SJSA1 (cell line): ENCODE measurements around the gene CACNA1C. TPM values are rescaled to one million over a fixed set of nuclear protein-coding genes. Genes with fewer than 3 reads are reported as not detected.

Source experiments
- DNase-seq, 2 experiments: peaks; one replicate each; pipeline ENCODE4 v3.0.0-alpha.2; 2015 to 2020; ENCODE audit warnings: low spot score in 2 of 2, low read depth in 1 of 2
- H3K27ac ChIP-seq: fragments of 250-450 bp; sonication (Bioruptor Pico); 2 replicates; pipeline ENCODE4 v1.5.1; 2020; ENCODE audit warnings: mild to moderate bottlenecking, moderate library complexity
- H3K27me3 ChIP-seq: fragments of 250-450 bp; sonication (Bioruptor Pico); replicated peaks from 2 replicates; pipeline ENCODE4 v1.5.1; 2020; ENCODE audit warnings: mild to moderate bottlenecking, moderate library complexity
- H3K36me3 ChIP-seq: fragments of 250-450 bp; sonication (Bioruptor Pico); 2 replicates; pipeline ENCODE4 v1.5.1; 2020; ENCODE audit warnings: mild to moderate bottlenecking
- H3K4me1 ChIP-seq: fragments of 250-450 bp; sonication (Bioruptor Pico); replicated peaks from 2 replicates; pipeline ENCODE4 v1.6.1; 2021; ENCODE audit warnings: mild to moderate bottlenecking
- H3K4me3 ChIP-seq: fragments of 250-450 bp; sonication (Bioruptor Pico); 2 replicates; pipeline ENCODE4 v1.5.1; 2020; ENCODE audit warnings: mild to moderate bottlenecking
- H3K9me3 ChIP-seq: fragments of 250-450 bp; sonication (Bioruptor Pico); replicated peaks from 2 replicates; pipeline ENCODE4 v1.5.1; 2020; ENCODE audit warnings: mild to moderate bottlenecking
- total RNA-seq: library from RNA; depleted of rRNA; stranded (reverse); fragments of >200 nt; shearing (Covaris generic); gene quantifications from 2 replicates; pipeline ENCODE4 v1.2.3, GENCODE V29; 2014

CACNA1C gene
- total RNA-seq, 1 experiment from 2014 or later = 6.1 TPM

DNA sequence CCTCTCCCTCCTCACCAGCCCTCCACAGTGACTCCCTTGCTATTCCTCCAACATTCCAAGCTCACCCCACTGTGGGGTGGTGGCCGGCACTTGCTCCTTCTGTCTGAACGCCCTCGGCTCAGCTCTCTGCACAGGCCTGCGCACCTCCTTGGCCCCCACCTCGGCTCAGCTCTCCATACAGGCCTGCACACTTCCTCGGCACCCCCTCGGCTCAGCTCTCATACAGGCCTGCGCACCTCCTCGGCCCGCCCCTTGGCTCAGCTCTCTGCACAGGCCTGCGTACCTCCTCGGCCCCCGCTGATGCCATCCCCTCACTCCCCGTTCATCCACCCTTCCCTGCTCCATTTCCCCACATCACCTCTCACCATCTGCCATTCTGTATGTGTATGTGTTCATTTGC is 409.3 kb downstream of the CACNA1C start:
- Histone ChIP-seq H3K9me3 (no peaks in the 10 kb centered on the region), H3K4me1 (no peaks in the 10 kb centered on the region), H3K27me3 (no peaks in the 10 kb centered on the region), H3K27ac (no peak overlapping the region), H3K36me3 (0 out of 2 replicates have a peak, but pooled peaks cover 4% of the 10 kb centered on the region), H3K4me3 (no peak overlapping the region)
- no peak for DNase-seq

DNA sequence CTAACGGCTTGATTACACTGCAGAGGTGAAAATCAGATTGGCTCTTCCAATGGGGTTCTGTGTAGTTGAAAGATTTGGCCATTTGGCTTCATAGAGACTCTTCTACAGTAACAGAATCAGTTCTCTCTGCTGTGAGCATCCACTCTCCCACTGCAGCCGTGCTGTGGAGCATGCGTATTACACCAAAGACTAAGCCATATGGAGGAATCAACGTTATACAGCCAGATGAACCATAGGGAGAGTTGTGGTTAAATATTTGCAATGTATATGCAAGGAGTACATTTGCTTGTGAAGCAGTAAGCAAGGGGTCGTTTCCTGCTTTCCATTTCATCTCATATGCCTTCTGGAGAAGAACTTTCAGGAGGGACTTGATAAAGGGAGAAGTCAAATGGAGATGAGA is 410.9 kb downstream of the CACNA1C start:
- DNase-seq = no peak
- 0 out of 2 replicates have a peak, but pooled peaks cover 4% of the 10 kb centered on the region for H3K36me3 ChIP-seq
- H3K4me3 ChIP-seq = no peak overlapping the region
- no peaks in the 10 kb centered on the region for H3K4me1 ChIP-seq
- H3K27me3 ChIP-seq = no peaks in the 10 kb centered on the region
- H3K9me3 ChIP-seq = no peaks in the 10 kb centered on the region
- H3K27ac ChIP-seq = no peak overlapping the region

DNA sequence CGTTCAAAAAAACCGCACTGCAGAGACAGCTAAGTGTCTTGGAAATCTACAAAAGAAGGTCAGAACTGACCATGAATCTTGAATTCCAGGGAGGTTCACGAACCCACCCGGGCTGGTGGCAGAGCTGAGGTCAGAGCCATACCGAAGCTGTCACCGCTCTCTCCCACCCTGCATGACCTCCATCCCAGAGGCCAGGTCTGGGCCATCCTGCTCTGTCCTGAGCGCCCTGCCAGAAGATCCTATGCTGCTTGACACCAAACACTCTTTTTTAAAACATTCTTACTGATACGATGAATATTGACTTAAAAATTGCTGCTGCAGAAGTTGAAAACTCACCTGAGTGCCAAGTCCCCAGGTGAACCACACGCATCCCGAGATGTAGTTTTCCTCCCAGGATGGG is 412.9 kb downstream of the CACNA1C start:
- DNase-seq = no peak
- Histone ChIP-seq H3K36me3 (no peaks in the 10 kb centered on the region), H3K4me1 (no peaks in the 10 kb centered on the region), H3K27me3 (no peaks in the 10 kb centered on the region), H3K9me3 (no peaks in the 10 kb centered on the region), H3K4me3 (no peak overlapping the region), H3K27ac (no peak overlapping the region)

DNA sequence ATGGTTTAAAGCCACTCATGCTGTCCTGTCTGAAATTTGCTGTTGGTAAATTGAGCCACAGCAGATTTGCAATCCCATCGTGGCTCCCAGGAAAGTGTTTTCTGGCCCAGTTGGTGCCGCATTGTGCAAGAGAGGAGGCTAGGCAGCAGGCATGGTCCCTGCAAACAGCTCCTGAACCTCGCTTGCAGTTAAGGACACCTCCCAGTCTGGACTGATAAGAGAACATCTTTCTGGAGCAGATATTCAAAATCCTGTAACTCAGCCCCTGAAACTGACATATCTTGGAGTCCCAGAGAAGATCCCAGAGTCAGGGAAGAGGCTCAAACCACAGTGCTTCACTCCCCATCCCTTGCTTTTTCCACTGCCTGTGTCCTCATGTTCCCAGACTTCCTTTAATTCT is 413.4 kb downstream of the CACNA1C start:
- Histone ChIP-seq H3K4me1 (no peaks in the 10 kb centered on the region), H3K9me3 (no peaks in the 10 kb centered on the region), H3K27ac (no peak overlapping the region), H3K27me3 (no peaks in the 10 kb centered on the region), H3K36me3 (no peaks in the 10 kb centered on the region), H3K4me3 (no peak overlapping the region)
- no peak for DNase-seq

DNA sequence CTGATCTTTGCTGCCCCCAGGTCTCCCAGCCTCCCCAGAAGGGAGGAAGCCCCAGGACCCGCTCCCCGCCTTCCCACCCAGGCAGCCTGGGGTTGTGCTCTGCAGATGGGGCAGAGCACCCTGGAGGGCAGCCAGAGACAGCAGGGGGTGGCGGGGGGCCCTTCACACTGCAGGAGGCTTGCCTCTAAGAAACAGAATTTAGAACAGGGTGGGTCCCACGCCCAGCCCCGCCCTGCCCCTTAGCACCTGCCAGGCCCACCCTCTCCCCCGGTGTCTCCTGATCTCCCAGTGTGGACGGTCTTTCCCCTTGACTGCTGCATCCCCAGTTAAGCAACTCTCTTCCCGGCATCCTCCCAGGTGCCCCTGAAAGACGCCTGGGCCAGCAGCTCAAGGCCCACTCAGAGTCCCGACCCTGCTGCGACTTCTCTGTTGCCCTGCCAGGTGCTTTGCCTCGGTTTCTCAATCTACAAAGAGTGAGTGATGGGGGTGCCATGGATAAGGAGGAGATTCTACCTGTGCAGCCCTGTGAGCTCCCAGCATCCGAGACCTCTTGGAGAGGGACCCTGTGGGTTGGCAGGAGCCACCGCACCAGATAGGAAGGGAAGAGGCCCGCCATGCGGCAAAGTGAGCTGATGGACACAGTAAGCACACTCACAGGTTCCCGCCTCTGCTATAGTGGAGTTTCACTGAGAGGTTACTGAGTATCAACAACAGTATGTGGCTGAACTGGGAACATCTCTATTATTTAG is 414.8 kb downstream of the CACNA1C start:
- Histone ChIP-seq H3K36me3 (no peaks in the 10 kb centered on the region), H3K27ac (no peak overlapping the region), H3K4me1 (no peaks in the 10 kb centered on the region), H3K27me3 (no peaks in the 10 kb centered on the region), H3K4me3 (no peak overlapping the region), H3K9me3 (no peaks in the 10 kb centered on the region)
- DNase-seq = no peak

DNA sequence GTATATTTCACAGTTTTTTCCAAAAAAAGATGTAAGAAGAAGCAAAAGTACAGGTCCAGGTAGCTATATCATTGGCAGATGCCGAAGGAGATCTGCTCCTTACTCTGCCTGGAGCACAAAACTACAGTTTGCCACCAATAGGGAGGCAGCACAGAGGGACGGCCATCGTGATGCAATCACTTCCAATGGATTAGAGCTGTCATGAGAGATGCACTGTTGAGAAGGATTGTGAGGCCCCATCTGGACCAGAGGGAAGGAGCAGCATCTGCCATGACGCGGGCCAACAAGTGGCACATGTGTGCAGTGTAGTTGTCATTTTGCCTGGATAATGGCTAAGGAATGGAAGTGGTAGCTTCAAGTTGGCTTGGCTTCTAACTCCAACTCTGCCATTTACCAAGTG is 423.2 kb downstream of the CACNA1C start:
- H3K9me3 ChIP-seq = no peaks in the 10 kb centered on the region
- DNase-seq = no peak
- no peak overlapping the region for H3K27ac ChIP-seq
- no peaks in the 10 kb centered on the region for H3K4me1 ChIP-seq
- no peaks in the 10 kb centered on the region for H3K36me3 ChIP-seq
- no peak overlapping the region for H3K4me3 ChIP-seq
- H3K27me3 ChIP-seq = no peaks in the 10 kb centered on the region

DNA sequence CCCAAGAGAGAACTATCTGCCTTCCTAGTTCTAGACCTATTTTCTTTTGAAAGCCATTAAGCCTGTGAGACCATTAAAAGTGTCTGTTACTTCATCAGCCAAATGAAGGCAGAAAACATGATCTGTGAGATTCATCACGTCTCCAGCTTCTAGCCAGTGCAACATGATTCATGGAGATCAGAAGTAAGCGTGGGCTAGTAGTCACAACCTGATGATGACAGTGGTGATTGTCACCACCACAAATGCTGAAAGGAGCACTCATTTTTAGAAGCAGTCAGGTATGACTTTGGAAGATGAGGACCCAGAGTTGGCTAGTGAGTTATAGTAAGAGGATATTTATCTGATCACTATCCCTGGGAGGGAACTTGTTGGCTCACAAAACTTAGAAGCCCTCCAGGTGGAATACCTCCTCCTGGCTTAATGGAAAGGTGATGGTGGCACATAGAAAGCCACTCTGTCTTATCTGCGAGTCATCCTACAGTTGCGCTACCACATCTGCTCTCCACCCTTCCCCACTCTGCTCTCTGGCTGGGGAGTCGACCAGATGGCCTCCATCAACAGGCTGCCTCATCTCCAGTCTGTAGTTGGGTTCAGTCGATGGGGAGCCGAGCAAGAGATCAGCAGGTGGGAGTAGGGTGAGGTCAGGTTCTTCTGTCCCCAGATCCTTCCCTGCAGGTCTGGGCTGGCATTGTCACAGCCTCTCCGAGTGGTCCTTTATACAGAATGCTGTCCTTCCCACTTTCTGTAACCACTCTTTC is 424.4 kb downstream of the CACNA1C start:
- no peaks in the 10 kb centered on the region; the same call in 1 of the 2 replicates for H3K36me3 ChIP-seq
- H3K9me3 ChIP-seq = no peaks in the 10 kb centered on the region
- H3K27me3 ChIP-seq = no peaks in the 10 kb centered on the region
- H3K4me1 ChIP-seq = no peaks in the 10 kb centered on the region
- no peak for DNase-seq
- H3K27ac ChIP-seq = no peak overlapping the region
- H3K4me3 ChIP-seq = no peak overlapping the region

DNA sequence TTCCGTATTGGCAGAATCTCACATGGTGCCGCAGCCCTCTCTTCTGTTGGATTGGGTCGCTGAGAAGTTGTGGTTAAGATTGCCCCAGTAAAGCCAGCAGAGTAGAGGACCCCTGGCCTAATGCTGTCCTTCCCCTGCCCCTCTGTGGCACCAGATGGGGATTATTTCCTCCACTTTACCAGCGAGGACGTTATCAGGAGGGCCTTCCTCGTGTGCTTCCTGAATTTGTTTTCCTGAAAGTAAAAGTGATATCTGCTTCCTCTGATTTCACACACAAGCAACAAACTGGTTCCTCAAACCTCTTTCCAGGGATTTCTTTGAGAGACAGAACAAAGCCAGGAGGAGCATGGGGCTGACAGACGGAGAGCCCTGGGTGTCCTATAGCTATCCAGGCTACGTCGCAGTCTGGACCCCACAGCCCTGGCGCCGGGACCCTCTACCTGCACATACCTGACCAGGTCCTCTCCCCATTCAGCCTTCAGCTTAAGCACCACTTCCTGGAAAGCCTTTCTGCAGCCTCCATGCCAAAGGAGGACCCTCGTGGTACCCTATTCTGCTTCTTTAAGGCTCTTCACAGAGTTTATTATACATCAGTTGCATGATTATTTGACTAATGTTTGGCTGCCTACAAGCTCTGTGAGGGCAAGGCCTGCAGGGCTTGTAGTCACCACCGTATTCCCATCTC is 427.2 kb downstream of the CACNA1C start:
- Histone ChIP-seq H3K27ac (no peak overlapping the region), H3K4me1 (no peaks in the 10 kb centered on the region), H3K27me3 (no peaks in the 10 kb centered on the region), H3K9me3 (no peaks in the 10 kb centered on the region), H3K4me3 (no peak overlapping the region), H3K36me3 (no peaks in the 10 kb centered on the region; the same call in 1 of the 2 replicates)
- no peak for DNase-seq

DNA sequence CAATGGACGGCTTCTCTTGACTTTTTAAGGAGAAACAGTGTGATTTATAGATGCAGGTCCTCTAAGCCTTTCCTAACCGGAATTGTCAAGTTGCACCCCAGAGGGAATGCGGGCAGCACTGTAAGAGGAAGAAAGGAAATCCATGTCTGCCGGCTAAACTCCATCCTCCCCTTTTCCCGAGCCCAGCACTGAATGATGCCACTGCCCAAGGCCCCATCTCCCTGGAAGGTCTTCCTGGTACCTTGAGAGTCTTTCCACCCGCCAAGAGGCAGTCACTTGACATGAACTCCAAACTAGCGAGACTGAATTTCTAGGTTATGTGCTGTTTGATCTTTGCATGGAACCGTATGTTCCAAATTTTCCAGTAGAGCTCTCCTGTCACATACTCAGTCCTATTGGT is 428.6 kb downstream of the CACNA1C start:
- no peaks in the 10 kb centered on the region; the same call in 1 of the 2 replicates for H3K36me3 ChIP-seq
- no peak overlapping the region for H3K27ac ChIP-seq
- no peak overlapping the region for H3K4me3 ChIP-seq
- DNase-seq = no peak
- H3K9me3 ChIP-seq = no peaks in the 10 kb centered on the region
- H3K27me3 ChIP-seq = no peaks in the 10 kb centered on the region
- no peaks in the 10 kb centered on the region for H3K4me1 ChIP-seq

DNA sequence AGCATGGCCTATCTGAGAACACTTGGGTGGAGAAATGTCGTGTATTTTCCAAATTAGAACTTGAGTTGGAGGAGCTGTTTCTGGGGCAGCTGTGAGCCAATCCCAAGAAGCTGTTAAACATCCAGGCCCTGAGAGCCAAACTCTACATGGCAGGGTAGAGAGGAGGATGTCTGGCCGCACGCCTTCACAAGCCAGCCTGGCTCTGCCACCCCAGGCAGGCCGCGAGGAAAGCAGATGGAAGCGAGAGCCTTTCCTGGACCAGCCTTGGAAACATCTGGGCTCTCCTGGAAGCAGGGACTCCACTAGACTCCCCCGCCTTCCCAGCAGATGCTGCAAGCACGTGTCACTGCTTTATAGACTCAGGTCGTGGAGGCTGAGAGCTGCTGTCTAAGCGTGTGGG is 429.2 kb downstream of the CACNA1C start:
- no peak overlapping the region for H3K27ac ChIP-seq
- no peaks in the 10 kb centered on the region; the same call in none of the 2 replicates for H3K36me3 ChIP-seq
- no peak overlapping the region for H3K4me3 ChIP-seq
- H3K27me3 ChIP-seq = no peaks in the 10 kb centered on the region
- peaks cover 1% of the 10 kb centered on the region for H3K4me1 ChIP-seq
- no peaks in the 10 kb centered on the region for H3K9me3 ChIP-seq
- no peak for DNase-seq

DNA sequence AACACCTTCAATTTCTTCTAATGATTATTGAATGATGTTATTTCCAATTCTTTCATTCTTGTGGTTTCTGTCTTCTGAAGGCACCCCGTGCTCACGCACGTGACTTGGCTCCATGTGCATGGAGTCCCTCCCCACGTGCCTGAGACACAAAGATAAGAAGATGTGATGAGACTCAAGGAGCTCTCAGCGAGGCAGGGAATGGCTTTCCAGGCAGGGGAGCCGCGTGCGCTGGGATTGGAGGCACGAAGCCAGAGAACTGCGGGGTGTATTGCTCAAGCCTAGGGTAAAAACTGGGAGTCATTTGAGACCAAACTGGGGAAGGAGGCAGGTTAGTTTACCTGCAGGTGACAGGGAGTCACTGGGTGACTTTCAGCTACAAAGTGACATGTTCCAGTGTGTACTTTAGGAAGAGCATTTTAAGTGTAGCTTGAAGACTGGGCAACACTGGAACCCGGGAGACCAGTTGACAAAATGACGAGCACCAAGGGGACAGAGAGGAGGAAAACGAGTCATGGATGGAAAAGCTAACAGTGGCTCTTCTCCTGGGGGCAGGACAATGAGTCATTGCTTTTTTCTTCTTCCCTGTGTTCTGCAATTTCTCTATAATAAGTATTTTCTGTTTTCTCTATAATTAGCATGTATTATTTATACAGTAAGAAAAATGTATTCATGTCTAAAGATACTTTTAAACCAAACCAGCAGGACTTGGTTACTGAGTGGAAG is 430.3 kb downstream of the CACNA1C start:
- DNase-seq = no peak
- Histone ChIP-seq H3K4me1 (peaks cover 10% of the 10 kb centered on the region), H3K27ac (no peak overlapping the region), H3K9me3 (no peaks in the 10 kb centered on the region), H3K4me3 (no peak overlapping the region), H3K36me3 (no peaks in the 10 kb centered on the region; the same call in none of the 2 replicates), H3K27me3 (no peaks in the 10 kb centered on the region)

DNA sequence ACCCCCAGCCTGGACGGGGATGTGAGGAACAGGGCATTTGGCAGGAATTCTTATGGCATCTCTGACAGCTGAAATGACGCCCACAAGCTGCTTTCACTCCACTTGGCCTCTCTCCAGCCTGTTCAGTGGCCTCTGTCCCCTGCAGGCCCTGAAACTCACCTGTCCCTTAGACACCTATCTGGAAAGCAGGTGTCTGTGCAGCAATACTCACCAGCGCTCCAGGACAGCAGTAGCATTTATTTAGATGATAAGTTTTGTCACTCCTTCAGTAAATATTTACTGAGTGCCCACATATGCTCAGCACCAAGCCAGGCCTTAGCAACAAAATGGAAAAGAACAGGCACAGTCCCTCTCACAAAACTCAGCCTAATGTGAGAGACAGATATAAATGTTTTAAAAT is 430.9 kb downstream of the CACNA1C start:
- Histone ChIP-seq H3K4me3 (no peak overlapping the region), H3K9me3 (no peaks in the 10 kb centered on the region), H3K27me3 (no peaks in the 10 kb centered on the region), H3K4me1 (peaks cover 10% of the 10 kb centered on the region), H3K36me3 (no peaks in the 10 kb centered on the region; the same call in none of the 2 replicates), H3K27ac (no peak overlapping the region)
- no peak for DNase-seq

DNA sequence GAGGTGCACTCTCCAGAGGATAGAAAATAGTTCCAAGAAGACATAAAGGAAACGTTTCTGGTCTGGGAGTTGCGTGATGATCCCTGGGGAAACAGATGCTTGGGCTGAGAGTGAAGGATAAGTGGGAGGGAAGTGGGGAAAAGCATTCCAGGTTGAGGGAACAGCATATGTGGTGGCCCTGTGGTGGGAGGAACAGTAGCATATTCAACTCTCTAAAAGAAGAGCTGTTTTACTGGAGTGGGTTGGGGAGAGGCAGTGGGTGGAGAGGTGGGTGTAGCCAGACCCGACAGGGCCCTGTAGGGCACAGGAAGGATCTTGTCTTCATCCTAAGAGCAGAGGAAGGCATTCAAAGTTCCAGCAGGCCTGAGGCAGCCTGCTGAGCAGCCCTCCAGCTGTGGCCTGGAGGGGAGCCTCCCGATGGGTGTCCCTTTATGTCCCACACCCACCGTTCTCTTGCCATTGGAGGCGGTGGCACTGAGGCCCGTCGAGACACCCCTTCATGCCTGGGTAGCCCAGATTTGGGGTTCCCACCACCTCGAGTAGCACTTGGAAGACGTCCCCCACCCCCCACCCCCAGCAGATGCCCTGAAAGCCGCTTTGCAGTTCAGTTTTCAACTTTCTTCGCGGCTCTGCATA is 431.5 kb downstream of the CACNA1C start:
- no peak for DNase-seq
- Histone ChIP-seq H3K9me3 (no peaks in the 10 kb centered on the region), H3K27me3 (no peaks in the 10 kb centered on the region), H3K27ac (no peak overlapping the region), H3K4me3 (no peak overlapping the region), H3K36me3 (no peaks in the 10 kb centered on the region; the same call in none of the 2 replicates), H3K4me1 (peaks cover 10% of the 10 kb centered on the region)
